Measurements from ENCODE around the gene CCDC127.
"Not testable (repeated sequence)": the region's sequence is repeated elsewhere in the genome, so short reads cannot be mapped to it uniquely, and the experiment has no call there.

The CCDC127 gene

GRCh38 chr5:234450-234849 is 16.5 kb upstream of the CCDC127 start:
- DNase-seq (ENCODE audit: low read depth in 2 of 2, low spot score in 1 of 2): no peak

DNA sequence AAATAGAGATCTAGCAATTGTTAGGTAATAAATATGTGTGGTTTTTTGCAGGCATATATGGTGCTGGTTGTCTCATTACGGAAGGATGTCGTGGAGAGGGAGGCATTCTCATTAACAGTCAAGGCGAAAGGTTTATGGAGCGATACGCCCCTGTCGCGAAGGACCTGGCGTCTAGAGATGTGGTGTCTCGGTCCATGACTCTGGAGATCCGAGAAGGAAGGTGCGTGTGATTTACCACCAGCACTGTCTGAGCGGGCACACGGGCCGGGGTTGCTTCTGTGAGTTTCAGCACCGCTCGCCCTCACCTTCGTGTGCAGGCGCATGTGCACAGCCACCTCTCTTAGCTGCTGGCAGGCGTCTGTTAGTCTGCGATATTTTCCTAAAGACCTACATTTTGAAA is 15.5 kb upstream of the CCDC127 start:
- DNase-seq (ENCODE audit: low read depth in 2 of 2, low spot score in 1 of 2): not testable (repeated sequence)

DNA sequence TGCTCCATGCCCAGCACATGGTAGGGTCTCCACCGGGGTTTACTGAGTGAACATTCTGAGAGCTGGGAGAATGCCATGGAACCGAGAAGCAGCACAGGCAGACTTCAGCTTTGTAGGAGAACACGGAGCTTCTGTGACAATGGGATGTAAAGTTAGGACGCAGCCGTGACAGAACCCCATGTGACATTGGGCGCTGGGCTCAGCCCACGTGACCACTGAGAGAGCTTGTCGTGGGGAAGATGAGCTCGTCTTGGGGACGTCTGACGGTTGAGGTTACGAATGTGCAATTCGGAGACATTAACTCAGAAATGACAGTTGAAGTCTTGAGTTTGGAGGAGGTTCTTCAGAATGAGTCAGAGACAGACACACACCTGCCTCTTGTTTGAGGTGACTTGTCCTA is 13.7 kb upstream of the CCDC127 start:
- no peak for DNase-seq (ENCODE audit: low read depth in 2 of 2, low spot score in 1 of 2)

DNA sequence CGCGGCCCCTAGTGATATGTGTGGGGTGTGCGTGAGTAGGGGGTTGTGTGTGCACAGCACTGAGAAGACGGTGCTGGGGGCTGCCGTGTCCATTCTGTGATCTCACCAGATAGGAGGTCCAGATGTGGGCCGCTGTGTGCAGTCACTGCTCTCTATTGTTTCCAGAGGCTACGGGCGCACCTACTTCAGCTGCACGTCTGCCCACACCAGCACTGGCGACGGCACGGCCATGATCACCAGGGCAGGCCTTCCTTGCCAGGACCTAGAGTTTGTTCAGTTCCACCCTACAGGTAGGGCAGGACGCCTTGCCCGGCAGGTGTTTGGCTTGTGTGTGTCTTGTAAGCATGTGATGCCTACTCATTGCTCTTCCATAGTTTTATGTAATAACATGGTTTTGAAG is 12.8 kb upstream of the CCDC127 start:
- no peak for DNase-seq (ENCODE audit: low read depth in 2 of 2, low spot score in 1 of 2)

DNA sequence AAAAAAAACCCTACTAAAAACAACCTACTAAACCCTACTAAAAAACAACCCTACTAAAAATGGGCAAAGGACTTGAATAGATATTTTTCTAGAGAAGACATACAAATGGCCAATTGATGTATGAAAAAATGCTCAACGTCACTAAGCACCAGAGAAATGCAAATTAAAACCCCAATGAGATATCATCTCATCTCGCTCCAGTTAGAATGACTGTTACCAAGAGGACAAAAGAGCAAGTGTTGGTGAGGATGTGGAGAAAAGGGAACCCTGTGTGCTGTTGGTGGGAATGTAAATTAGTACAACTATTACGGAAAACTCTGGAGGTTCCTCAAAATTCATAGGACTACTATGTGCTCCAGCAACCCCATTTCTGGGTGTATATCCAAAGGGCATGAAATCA is 10.9 kb upstream of the CCDC127 start:
- no peak for DNase-seq (ENCODE audit: low read depth in 2 of 2, low spot score in 1 of 2)

GRCh38 chr5:227375-227774 is 9.4 kb upstream of the CCDC127 start:
- not testable (repeated sequence) for DNase-seq (ENCODE audit: low read depth in 2 of 2, low spot score in 1 of 2)

DNA sequence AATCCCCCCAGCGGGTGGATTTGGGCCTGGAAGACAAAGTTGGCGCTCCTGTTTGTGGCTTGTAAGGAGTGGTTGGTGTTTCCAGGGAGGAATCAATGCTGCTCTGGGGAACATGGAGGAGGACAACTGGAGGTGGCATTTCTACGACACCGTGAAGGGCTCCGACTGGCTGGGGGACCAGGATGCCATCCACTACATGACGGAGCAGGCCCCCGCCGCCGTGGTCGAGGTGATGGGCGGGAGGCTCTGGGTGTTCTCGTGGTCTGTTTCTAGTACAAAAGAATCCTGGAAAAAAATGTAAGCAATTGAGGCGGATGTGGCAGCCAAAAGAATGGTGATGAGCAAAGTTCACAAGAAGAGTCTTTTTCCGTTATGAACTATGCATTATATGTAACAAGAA is 7.4 kb upstream of the CCDC127 start:
- no peak for DNase-seq (ENCODE audit: low read depth in 2 of 2, low spot score in 1 of 2)

DNA sequence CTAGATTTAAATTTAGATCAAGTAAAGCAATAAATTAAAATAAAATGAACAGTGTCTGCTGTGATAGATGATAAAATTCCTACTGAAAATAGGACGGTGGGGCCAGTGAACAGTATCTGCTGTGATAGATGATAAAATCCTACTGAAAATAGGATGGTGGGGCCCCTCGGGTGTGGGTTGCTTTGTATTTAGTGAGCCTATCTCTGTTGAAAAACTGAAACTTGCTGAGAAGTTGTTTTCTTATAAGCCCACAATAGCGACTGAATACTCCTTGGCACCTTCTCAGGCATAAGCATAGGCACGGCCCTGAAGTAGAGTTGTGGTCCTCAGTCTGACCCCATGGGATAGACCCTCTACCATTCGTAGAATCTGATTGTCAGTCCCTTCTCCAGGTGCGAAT is 5.8 kb upstream of the CCDC127 start:
- no peak for DNase-seq (ENCODE audit: low read depth in 2 of 2, low spot score in 1 of 2)

DNA sequence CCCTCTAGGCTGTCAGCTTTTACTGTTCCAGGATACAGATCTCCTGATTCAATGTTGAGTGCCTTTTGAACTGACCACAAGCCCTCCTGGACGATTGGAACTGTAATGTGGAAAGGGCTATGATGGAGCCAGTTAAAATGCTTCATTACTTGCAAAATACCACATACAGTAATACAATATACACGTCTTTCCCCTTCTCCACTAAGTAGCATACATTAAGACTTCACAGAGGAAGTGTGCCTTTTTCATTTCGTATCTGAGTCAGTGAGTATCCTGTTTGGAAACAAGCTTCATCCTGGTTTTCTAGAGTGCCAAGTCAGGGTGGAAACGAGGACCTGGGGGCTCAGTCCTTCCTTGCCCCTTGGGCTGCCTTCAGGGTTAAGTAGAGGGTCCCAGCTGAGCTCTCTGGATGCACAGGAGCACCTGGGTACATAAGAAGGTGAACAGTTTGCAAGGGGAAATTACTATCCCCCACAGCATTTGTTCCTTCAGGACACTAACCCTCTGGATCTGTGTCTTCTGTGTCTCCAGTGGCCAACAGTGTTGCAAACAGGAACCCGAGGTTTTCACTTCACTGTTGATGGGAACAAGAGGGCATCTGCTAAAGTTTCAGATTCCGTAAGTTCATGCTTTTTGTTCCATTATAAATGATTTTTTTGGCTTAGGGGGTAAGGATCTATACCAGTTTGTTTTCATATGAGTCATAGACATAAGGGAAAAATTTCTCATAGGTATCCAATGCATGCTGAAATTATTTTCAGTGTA is 5.2 kb upstream of the CCDC127 start:
- not testable (repeated sequence) for DNase-seq (ENCODE audit: low read depth in 2 of 2, low spot score in 1 of 2)

- no peak for DNase-seq (ENCODE audit: low read depth in 2 of 2, low spot score in 1 of 2)
Observed at GRCh38 chr5:219991-220390, 2.0 kb upstream of the CCDC127 start.

DNA sequence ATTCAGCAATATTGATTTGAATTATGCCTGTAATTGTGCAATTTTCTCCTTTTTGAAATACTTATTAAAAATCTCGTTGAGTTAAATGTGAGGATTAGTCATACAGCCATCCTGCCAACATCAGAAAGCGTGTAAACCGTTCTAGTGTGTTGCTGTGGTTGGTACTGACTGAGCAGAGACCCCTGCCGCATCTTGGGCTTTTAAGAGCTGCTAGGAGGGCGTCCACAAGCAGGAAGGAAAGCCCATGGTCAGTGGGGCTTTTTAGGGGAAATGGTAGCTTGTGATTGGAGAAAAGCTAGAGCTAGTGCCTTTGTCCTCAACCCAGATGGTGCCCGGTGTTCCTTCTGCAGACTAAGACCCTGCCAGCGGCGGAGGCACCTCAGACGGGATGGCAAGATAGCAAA is 1.5 kb upstream of the CCDC127 start:
- DNase-seq (ENCODE audit: low read depth in 2 of 2, low spot score in 1 of 2): no peak

- DNase-seq (ENCODE audit: low read depth in 2 of 2, low spot score in 1 of 2): peak in 1 of 2 donors; percentile 2
Observed at GRCh38 chr5:218457-219291, 721 bp upstream of the CCDC127 start.

DNA sequence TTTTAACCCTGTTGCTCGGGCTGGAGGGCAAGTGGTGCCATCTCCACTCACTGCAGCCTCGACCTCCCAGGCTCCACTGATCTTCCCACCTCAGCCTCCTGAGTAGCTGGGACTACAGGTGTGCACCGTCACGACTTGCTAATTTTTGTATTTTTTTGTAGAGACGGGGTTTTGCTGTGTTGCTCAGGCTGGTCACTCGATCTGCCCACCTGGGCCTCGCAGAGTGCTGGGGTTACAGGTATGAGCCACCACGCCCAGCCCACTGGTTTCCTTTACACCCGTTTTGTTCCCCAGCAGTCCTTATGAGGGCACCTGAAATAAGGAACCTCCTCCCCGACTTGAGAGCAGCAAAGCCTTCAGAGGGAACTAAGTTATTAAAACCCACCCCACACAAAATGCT is 1.9 kb downstream of the CCDC127 start:
- not testable (repeated sequence) for DNase-seq (ENCODE audit: low read depth in 2 of 2, low spot score in 1 of 2)

DNA sequence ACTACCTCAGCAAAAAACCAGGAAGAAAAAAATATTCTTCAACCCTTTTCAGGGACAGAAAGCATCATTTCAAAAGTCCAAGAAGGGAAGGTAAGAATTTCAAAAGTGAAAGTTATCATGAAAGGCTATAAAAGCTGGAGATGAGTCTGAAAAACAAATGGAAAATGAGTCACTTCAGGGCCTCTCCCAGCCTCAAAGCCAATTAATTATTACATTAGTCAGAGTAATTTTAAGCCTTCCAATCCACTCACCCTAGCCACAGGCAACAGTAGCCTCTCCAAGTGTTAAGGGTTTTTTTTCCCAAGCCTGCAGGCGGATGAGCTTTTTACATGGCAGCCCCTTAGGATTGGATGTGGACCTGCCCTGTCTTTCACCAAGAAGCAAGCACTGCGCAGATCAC is 2.7 kb downstream of the CCDC127 start:
- not testable (repeated sequence) for DNase-seq (ENCODE audit: low read depth in 2 of 2, low spot score in 1 of 2)

DNA sequence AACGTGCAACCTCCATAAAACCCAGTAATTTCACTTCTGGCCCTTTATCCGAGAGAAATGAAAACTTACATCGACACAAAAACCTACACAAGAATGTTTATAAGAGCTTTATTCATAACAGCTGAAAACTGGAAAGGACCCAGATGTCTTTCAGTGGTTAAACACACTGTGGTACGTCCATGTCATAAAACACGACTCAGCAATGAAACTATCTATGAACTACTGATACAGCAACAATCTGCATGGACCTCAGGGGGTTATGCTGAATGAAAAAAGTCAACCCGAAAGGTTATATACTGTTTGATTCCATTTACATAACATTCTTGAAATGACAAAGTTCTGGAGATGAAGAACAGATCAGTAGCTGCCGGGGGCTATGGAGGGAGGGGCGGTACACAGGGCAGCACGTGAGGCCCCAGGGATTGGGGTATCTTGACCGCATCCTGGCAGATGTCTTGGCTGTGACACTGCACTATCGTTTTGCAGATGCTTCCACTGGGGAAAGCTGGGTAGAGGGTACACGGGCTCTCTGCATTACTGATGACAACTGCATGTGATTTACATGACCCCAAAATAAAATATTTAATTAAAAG is 4.1 kb downstream of the CCDC127 start:
- DNase-seq (ENCODE audit: low read depth in 2 of 2, low spot score in 1 of 2): no peak

DNA sequence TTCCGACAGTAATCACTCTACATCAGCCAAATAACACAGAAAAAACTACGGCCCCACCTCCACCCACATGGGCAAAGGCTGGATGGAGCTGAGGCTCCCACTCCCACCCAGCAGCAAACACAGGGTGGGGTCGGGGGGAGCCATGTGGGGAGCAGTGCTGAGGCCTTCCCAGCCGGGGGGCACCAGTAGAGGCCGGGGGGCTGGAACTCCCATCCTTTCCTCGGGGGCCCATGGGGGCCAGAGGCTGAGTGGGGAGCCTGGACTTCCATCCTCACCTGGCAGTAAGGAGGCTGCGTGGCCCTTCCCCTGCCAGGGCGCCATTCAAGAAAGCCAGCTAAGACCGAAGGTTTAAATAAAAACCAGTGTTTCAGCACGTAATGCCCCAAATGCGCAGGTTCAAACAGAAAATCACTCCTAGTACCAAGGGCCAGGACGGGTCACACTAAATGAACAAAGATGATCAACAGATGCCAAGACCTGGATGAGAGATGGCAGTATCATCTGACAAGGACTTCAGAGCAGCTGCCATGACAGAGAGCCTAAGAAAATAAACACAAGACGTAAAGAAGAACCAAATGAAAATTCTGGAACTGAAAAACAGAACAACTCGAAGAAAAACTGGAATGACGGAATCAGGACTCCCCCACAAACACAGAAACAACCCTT is 9.4 kb downstream of the CCDC127 start:
- DNase-seq (ENCODE audit: low read depth in 2 of 2, low spot score in 1 of 2): no peak

DNA sequence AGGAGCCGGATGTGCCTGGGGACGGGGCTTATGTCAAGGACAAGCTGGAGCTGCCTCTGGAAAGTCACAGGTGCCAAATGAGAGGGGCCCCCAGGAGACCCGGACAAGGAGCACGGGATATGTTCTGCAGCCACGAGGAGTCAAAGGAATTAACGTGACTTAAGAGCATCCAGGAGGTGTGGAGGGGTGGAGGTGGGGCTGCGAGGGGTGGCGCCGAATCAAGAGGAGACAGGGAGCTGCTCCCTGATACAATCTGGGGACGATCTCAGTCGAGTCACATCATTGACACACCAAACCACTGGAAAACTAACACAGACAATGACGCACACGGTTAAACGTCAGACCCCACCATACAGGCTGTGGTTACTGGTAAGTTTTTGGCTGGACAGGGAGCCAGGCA is 10.4 kb downstream of the CCDC127 start:
- DNase-seq (ENCODE audit: low read depth in 2 of 2, low spot score in 1 of 2): no peak

- DNase-seq (ENCODE audit: low read depth in 2 of 2, low spot score in 1 of 2): no peak
Observed at GRCh38 chr5:206927-207536, 10.9 kb downstream of the CCDC127 start.

DNA sequence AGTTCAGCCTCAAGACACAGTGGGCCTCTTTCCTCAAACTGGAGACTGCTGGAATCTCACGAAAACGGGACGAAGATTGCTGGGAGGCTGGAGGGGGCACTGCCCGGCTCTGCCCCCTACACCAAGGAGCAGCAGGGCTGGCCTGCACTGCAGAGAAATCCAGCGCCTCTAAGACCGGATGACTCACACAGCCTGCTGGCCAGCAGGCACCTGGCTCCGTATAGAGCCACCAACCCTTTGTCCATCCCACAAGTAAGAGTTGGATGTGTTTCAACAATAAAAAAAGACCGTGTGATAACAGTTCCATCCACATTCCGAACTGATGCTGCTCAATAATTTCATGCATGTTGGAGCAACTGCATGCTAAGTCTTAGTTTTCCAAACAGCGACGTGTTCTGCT is 11.5 kb downstream of the CCDC127 start:
- DNase-seq (ENCODE audit: low read depth in 2 of 2, low spot score in 1 of 2): no peak

DNA sequence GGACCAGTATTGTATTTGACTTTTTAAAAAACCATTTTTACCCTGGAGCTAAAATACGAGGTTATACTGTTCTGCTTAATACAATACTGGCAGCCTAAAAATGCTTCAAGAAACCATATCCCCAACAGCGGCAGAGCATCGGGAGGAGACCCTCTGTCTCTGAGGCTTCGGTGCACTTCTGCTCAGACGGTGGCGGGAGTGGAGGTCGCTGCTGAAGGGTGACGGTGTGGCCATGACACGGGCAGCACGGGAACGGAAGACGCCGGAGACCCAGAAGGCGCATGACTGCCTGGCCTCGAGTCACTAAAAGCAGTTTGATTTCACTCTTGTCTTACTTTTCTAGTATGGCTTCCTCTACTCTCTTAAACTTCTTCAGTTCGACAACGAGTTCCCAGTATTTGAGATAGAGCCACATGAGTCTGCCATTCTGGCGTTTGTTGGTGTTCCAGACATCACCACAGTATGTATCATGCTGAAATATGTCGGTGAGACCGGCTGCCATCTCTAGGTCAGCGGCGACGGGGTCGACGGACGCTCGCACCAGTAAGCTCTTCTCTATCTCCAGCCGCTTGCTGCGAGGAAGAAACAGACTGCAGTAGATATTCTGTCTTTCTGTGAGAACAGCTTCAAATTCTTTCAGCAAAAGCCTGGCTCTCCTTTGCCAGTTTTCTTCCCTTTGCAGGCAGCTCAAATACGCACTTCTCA is 12.8 kb downstream of the CCDC127 start:
- no peak for DNase-seq (ENCODE audit: low read depth in 2 of 2, low spot score in 1 of 2)

DNA sequence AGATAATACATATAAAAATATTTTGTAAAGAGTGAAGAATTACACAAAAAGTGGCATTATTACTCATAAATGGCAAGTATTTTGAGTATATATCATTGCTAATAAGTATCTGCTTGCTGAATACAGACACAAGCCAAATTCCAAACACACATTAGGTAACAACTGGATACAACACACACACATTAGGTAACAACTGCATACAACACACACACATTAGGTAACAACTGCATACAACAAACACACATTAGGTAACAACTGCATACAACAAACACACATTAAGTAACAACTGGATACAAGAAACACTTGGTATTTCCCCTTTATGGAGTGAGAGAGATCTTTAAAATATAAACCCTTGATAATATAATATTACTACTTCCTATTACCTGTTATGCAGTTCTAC is 13.5 kb downstream of the CCDC127 start:
- DNase-seq (ENCODE audit: low read depth in 2 of 2, low spot score in 1 of 2): no peak

Data from stimulated activated CD8-positive, alpha-beta memory T cell treated with anti-CD3 and anti-CD28 coated beads, Interleukin-4, amount 100 ng/mL, for 1 hour (primary cell).